Hepatocyte (in vitro differentiated cells): ENCODE measurements around the gene KCNN2. TPM values are rescaled to one million over a fixed set of nuclear protein-coding genes. Genes with fewer than 3 reads are reported as not detected.

Experiments used
- DNase-seq: peaks from one replicate; pipeline ENCODE4 v3.0.0-alpha.2; 2016; ENCODE audit warnings: low spot score
- H2AFZ ChIP-seq: fragments of 200-600 bp; sonication (generic); 2 replicates; pipeline ENCODE4 v1.6.0; 2016; ENCODE audit warnings: antibody characterized with exemption, mild to moderate bottlenecking
- H3K27ac ChIP-seq: fragments of 200-600 bp; sonication (generic); 2 replicates; pipeline ENCODE4 v1.5.1; 2016; ENCODE audit warnings: mild to moderate bottlenecking
- H3K27me3 ChIP-seq: fragments of 200-600 bp; sonication (generic); 2 replicates; pipeline ENCODE4 v1.6.1; 2016
- H3K36me3 ChIP-seq: fragments of 200-600 bp; sonication (generic); replicated peaks from 2 replicates; pipeline ENCODE4 v1.5.1; 2016; ENCODE audit warnings: low read depth; ENCODE audit not compliant: insufficient read depth
- H3K4me1 ChIP-seq: fragments of 200-600 bp; sonication (generic); 2 replicates; pipeline ENCODE4 v1.5.1; 2016; ENCODE audit warnings: mild to moderate bottlenecking, moderate library complexity; ENCODE audit not compliant: insufficient read depth
- H3K4me2 ChIP-seq: fragments of 200-600 bp; sonication (generic); 2 replicates; pipeline ENCODE4 v1.6.0; 2016
- H3K4me3 ChIP-seq: fragments of 200-600 bp; sonication (generic); 2 replicates; pipeline ENCODE4 v1.5.1; 2016; ENCODE audit warnings: mild to moderate bottlenecking
- H3K79me2 ChIP-seq: fragments of 200-600 bp; sonication (generic); 2 replicates; pipeline ENCODE4 v1.6.0; 2017; ENCODE audit warnings: mild to moderate bottlenecking
- H3K9me2 ChIP-seq: fragments of 200-600 bp; sonication (generic); replicated peaks from 2 replicates; pipeline ENCODE4 v1.6.0; 2017; ENCODE audit warnings: mild to moderate bottlenecking; ENCODE audit not compliant: insufficient read depth
- H3K9me3 ChIP-seq: fragments of 200-600 bp; sonication (generic); 2 replicates; pipeline ENCODE4 v1.5.1; 2016; ENCODE audit warnings: low read depth, mild to moderate bottlenecking
- H4K20me1 ChIP-seq: fragments of 200-600 bp; sonication (generic); 2 replicates; pipeline ENCODE4 v1.6.0; 2016; ENCODE audit warnings: mild to moderate bottlenecking; ENCODE audit not compliant: insufficient read depth, poor library complexity, severe bottlenecking
- CTCF ChIP-seq: fragments of 200-600 bp; sonication (generic); IDR thresholded peaks from 2 replicates; pipeline ENCODE4 v1.5.1; 2016; ENCODE audit warnings: antibody characterized with exemption, mild to moderate bottlenecking; ENCODE audit not compliant: poor library complexity
- EZH2 ChIP-seq: fragments of 200-600 bp; sonication (generic); IDR thresholded peaks from 2 replicates; pipeline ENCODE4 v1.6.1; 2016; ENCODE audit warnings: antibody characterized with exemption, mild to moderate bottlenecking, borderline replicate concordance
- EZH2phosphoT487 ChIP-seq: fragments of 200-600 bp; sonication (generic); IDR thresholded peaks from one replicate; pipeline ENCODE4 v1.6.1; 2018; ENCODE audit warnings: antibody characterized with exemption, mild to moderate bottlenecking, low read depth, moderate library complexity; ENCODE audit not compliant: unreplicated experiment, severe bottlenecking
- WGBS: methylation state at CpG from one replicate; pipeline ENCODE4 v1.1.6; 2016; ENCODE audit warnings: low lambda C conversion rate; ENCODE audit errors: missing lambda C conversion rate; 5-methylcytosine and 5-hydroxymethylcytosine counted together
- polyA plus RNA-seq: library from polyadenylated mRNA; unstranded; fragments of >200 nt; fragmentation: Nextera tagmentation; extraction: Ambion mirVana; gene quantifications from 2 replicates; pipeline ENCODE4 v1.2.1, GENCODE V29; 2016
- total RNA-seq: library from RNA; depleted of rRNA; stranded (reverse); fragments of >200 nt; gene quantifications from 2 replicates; pipeline ENCODE4 v1.2.3, GENCODE V29; 2014

KCNN2 gene
- total and polyA plus RNA-seq, 2 experiments from 2014 or later: 3.9 to 6.4 TPM

- H4K20me1 ChIP-seq: no peaks in the 10 kb centered on the region
- 70% methylated on average over 8 of the region's 8 CpGs for WGBS
These were observed 56.6 kb downstream of the KCNN2 start for GRCh38 chr5:114418176-114419066.

GRCh38 chr5:114419067-114419388 lies 57.2 kb downstream of the KCNN2 start:
- H3K9me3 ChIP-seq: no peaks in the 10 kb centered on the region
- DNase-seq: no peak
- TF ChIP-seq EZH2phosphoT487 (no peak), EZH2 (no peak), CTCF (no peak)
- H2AFZ ChIP-seq: no peak overlapping the region
- no peak overlapping the region for H3K27ac ChIP-seq
- WGBS: 92% methylated on average over 1 of the region's 1 CpG
- no peaks in the 10 kb centered on the region for H3K4me1 ChIP-seq
- no peaks in the 10 kb centered on the region for H4K20me1 ChIP-seq
- H3K4me2 ChIP-seq: no peak overlapping the region
- no peaks in the 10 kb centered on the region for H3K36me3 ChIP-seq
- no peaks in the 10 kb centered on the region for H3K79me2 ChIP-seq
- no peaks in the 10 kb centered on the region for H3K27me3 ChIP-seq
- no peak overlapping the region for H3K4me3 ChIP-seq
- H3K9me2 ChIP-seq: no peaks in the 10 kb centered on the region

More at GRCh38 chr5:114418176-114419066, 56.6 kb downstream of the KCNN2 start:
- Histone ChIP-seq H3K4me3 (no peak overlapping the region), H3K9me2 (no peaks in the 10 kb centered on the region), H3K9me3 (no peaks in the 10 kb centered on the region), H2AFZ (no peak overlapping the region), H3K27ac (no peak overlapping the region), H3K27me3 (no peaks in the 10 kb centered on the region), H3K79me2 (no peaks in the 10 kb centered on the region), H3K36me3 (no peaks in the 10 kb centered on the region), H3K4me2 (no peak overlapping the region), H3K4me1 (peaks cover 2% of the 10 kb centered on the region)
- TF ChIP-seq EZH2phosphoT487 (no peak), CTCF (no peak), EZH2 (no peak)
- peak; percentile 6 for DNase-seq

- H3K4me1 ChIP-seq: no peaks in the 10 kb centered on the region
- no peak for TF ChIP-seq EZH2
These were observed 58.1 kb downstream of the KCNN2 start for GRCh38 chr5:114419959-114420358.

GRCh38 chr5:114427204-114427603 lies 65.3 kb downstream of the KCNN2 start:
- H3K27ac ChIP-seq: no peak overlapping the region
- H3K4me1 ChIP-seq: no peaks in the 10 kb centered on the region
- H3K27me3 ChIP-seq: no peaks in the 10 kb centered on the region
- no peaks in the 10 kb centered on the region for H3K36me3 ChIP-seq
- no peaks in the 10 kb centered on the region for H3K79me2 ChIP-seq
- no peaks in the 10 kb centered on the region for H3K9me3 ChIP-seq
- DNase-seq: no peak
- H2AFZ ChIP-seq: no peak overlapping the region
- 88% methylated on average over 1 of the region's 1 CpG for WGBS
- no peak overlapping the region for H3K4me2 ChIP-seq
- no peaks in the 10 kb centered on the region for H4K20me1 ChIP-seq
- no peak for TF ChIP-seq EZH2phosphoT487
- TF ChIP-seq CTCF: no peak
- TF ChIP-seq EZH2: no peak
- H3K4me3 ChIP-seq: no peak overlapping the region
- no peaks in the 10 kb centered on the region for H3K9me2 ChIP-seq

More at GRCh38 chr5:114419959-114420358, 58.1 kb downstream of the KCNN2 start:
- Histone ChIP-seq H3K27me3 (no peaks in the 10 kb centered on the region), H3K4me3 (no peak overlapping the region), H2AFZ (no peak overlapping the region), H3K4me2 (no peak overlapping the region), H3K9me2 (no peaks in the 10 kb centered on the region), H3K79me2 (no peaks in the 10 kb centered on the region), H3K9me3 (no peaks in the 10 kb centered on the region), H3K27ac (no peak overlapping the region), H3K36me3 (no peaks in the 10 kb centered on the region), H4K20me1 (no peaks in the 10 kb centered on the region)
- peak; percentile 11 for DNase-seq
